GM18868 (cell line): ENCODE measurements around the gene TRNAU1AP.
"Not testable (repeated sequence)": the region's sequence is repeated elsewhere in the genome, so short reads cannot be mapped to it uniquely, and the experiment has no call there.

Experiments used
- ATAC-seq: cut with Tn5 transposase; IDR thresholded peaks from one replicate; pipeline ENCODE4 v1.9.1; 2021; ENCODE audit warnings: mild to moderate bottlenecking, moderate library complexity; ENCODE audit not compliant: unreplicated experiment

TRNAU1AP gene

GRCh38 chr1:28577052-28577678, 24.3 kb downstream of the TRNAU1AP start:
- ATAC-seq = no peak

- no peak for ATAC-seq
Measured at GRCh38 chr1:28577738-28578536, 25.1 kb downstream of the TRNAU1AP start.

- no peak for ATAC-seq
Measured at GRCh38 chr1:28578696-28579218, 25.9 kb downstream of the TRNAU1AP start.

GRCh38 chr1:28579401-28579800, 26.5 kb downstream of the TRNAU1AP start:
- ATAC-seq = no peak

DNA sequence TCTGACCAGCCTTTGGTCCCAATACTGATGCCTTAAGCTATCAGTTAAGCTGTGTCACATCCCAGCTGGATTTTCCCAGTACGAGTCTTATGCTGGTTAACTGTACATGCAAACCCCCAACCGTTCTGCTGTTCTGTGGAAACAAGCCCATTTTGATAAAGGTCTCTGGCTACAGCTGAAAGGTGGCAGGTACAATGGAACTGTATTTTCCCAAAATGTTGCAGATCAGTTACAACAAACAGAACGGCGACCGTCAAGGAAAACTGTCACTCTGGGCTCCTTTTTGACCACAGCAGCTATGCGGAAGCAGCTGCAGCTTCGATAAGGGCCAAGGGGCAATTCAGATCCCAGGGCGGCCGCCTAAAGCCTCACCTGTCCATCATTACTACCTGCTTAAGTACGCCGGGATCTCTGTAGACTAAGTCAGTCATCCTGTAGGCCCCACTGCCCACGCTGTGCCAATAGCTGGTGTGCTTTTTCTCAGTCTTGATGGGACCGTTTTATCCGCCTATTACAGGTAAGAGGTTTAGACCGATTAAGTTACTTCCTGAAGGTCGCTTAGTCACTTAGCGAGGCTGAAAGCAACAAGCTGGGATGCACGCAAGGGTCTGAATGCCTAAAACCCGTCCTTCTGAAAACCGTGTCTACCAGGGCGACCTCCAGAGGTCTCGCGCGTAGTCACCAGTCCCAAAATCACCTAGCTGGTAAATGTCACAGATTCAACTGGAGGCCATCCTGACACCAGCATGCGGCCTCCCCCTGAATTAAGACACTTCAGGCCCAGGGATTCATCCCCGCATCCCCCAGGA, 28.0 kb downstream of the TRNAU1AP start:
- ATAC-seq = peak; percentile 10

- peak; percentile 82 for ATAC-seq
Measured at GRCh38 chr1:28581531-28582247, 28.8 kb downstream of the TRNAU1AP start.

DNA sequence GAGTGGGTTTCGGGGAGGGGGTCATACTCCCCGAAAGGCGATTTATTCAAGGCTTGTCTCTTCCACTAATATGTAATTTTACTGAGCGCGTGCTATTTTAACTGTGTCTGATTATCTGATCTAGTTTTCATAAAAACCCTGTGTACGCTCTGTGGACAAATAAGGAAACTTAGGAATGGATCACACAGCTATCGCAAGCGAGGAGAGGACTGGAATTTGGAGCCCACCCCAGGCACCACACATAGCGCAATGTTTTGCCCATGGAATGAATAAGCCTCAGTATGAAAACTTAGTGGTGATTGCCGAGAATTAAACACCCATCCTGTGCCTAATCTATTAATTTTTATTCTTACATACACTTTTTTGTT, 29.3 kb downstream of the TRNAU1AP start:
- ATAC-seq = no peak

DNA sequence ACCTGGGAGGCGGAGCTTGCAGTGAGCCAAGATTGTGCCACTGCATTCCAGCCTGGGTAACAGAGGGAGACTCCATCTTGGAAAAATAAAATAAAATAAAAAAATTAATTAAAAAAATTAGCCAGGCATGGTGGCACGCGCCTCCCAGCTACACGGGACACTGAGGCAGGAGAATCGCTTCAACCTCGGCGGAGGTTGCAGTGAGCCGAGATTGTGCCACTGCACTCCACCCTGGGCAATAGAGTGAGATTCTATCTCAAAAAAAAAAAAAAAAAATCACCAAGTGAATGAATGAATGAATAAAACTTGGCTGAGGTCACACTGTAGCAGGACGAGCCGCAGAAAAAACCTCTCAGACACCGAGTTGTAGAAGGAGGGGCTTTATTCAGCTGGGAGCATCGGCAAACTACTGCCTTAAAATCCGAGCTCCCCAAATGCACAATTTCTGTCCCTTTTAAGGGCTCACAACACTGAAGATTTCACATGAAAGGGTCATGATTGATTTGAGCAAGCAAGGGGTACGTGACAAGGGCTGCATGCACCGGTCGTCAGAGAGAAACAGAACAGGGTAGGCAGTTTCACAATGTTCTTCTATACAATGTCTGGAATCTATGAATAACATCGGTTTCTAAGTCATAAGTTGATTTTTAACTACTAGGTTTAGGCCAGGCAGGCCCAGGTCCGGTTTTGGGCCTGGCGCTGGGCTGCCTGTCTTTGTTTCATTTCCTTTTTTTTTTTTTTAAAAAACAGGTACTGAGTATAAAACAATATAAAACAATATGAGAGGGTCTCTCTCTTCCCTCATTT, 33.9 kb downstream of the TRNAU1AP start:
- ATAC-seq = not testable (repeated sequence)

GRCh38 chr1:28591708-28592320, 38.9 kb downstream of the TRNAU1AP start, which contains the start of gene RAB42:
RAB42 (plus strand) TSS chr1:28592265; CDS start chr1:28592512, 247 bp downstream.
- no peak for ATAC-seq

DNA sequence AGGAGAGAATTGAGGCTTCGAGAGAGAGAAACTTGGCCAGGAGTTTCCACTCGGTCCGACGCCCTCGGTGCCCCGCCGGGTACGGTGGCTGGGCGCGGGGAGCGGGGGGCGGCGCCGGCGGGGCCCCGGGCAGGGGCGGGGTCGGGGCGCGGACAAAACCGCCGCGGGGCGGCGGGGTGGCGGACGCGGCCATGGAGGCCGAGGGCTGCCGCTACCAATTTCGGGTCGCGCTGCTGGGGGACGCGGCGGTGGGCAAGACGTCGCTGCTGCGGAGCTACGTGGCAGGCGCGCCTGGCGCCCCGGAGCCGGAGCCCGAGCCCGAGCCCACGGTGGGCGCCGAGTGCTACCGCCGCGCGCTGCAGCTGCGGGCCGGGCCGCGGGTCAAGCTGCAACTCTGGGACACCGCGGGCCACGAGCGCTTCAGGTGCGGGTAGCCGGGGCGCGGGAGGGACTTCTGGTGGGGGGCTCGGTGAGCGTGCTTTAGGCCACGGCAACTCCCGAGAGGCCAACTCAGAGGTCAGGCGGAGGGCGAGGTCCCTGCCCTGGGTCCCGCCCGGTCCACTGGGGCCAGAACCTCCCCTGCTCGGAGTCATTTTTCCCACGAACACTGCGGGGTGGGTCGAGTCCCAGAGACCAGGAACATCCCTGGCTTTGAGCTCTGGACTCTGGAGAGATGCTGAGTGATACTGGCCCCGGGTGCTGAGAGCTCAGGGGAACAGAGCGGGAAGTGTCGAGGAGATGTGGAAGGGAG, 39.6 kb downstream of the TRNAU1AP start:
- no peak for ATAC-seq

- ATAC-seq = not testable (repeated sequence)
Measured at GRCh38 chr1:28593988-28594356, 41.1 kb downstream of the TRNAU1AP start.

DNA sequence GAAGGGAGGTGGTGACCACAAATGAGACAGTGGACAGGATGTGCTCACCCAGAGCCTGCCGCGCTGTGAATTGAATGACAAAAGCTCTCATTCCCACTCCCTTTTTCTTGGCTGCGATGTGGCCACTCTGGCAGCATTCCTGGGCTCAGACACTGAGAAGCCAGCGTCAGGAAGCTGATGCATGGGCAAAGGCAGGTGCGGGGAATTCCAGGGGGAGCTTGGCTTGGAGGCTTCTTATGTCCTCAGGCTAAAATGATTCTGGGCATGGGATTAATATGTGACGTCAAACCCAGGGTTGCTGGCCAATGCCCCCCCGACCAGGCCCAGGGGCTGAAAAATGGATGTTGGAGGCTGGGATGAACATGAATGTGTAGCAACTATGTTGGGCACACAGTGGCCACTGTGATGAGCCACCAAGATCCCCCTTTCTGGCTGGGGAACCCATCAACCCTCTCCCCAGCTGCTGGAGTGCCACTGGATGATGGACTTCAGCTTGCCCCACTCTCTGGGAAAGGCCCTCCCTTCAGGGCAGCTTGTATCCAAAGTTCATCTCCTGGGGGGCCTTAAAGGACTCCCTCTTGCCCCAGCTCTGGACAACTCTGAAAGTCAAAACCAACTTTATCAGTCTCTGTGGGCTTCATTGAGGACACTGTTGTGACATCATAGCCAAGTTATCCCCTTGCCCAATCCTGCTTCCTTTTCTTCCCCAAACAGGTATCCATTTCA, 42.0 kb downstream of the TRNAU1AP start:
- ATAC-seq = not testable (repeated sequence)

DNA sequence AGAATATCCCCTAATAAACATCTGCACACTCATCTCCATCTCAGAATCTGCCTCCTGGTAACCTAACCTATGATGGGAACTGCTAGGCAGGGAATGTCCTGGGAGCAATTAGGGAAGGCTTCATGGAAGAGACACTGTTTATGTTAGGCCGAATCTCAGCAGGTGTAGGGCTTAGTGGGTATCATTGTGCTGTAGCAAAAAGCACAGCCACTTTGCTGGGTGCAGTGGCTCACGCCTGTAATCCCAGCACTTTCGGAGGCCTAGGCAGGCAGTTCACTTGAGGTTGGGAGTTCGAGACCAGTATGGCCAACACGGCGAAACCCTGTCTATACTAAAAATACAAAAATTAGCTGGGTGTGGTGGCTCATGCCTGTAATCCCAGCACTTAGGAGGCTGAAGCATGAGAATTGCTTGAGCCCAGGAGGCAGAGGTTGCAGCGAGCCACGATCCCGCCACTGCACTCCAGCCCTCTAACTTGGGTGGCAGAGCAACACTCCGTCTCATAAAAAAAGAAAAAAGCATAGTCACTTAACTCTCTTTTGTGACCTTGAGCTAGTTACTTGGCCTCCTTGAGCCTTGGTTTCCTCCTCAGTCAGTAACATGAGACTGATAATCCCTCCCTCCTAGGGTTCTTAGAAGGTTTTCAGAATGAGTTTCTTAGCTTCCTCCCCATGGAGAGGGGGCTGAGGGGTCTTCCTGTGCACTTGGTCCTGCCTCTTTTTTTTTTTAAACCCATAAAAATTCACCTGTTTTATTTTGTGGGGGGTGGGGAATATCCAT, 42.7 kb downstream of the TRNAU1AP start:
- no peak for ATAC-seq

GRCh38 chr1:28596276-28596675, 43.4 kb downstream of the TRNAU1AP start:
- not testable (repeated sequence) for ATAC-seq

DNA sequence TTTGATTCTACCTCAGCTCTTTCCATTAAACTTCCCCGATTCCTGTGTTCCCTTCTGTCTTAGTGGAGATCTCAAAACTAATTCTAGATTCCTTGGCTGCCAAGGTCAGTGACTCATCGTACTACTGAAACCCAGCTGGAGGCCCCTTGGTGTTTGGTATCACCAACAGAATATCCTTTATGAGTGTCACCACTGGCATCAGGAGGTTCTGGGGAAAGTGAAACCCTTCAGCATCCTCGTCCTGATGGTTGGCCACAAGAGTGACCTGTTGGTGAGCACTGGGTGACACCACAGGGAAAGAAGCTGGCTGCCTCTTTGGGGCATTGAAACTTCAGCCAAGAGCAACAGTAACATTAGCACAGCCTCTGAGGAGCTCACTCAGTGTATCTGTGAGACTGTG, 48.8 kb downstream of the TRNAU1AP start:
- no peak for ATAC-seq

GRCh38 chr1:28602536-28603439, 49.9 kb downstream of the TRNAU1AP start:
- no peak for ATAC-seq
